Lung (tissue), 12 donors: ENCODE data around the gene POLR2A. TPM values are rescaled to one million over a fixed set of nuclear protein-coding genes. Genes with fewer than 3 reads are reported as not detected.
"Not testable (repeated sequence)": the region's sequence is repeated elsewhere in the genome, so short reads cannot be mapped to it uniquely, and the experiment has no call there.

Experiments used
- ATAC-seq: fragments of 200-7000 bp; cut with Tn5 transposase; one replicate; pipeline ENCODE4 v1.9.1; 2020; ENCODE audit warnings: moderate number of reproducible peaks; ENCODE audit not compliant: insufficient read depth, low FRiP score
- DNase-seq, 3 donors: peaks; one replicate each; pipeline ENCODE4 v3.0.0-alpha.2; 2013 to 2017
- H3K27ac ChIP-seq, 2 donors: one replicate each; pipeline ENCODE4 v1.5.1; 2013; ENCODE audit warnings: mild to moderate bottlenecking in 2 of 2, moderate library complexity in 2 of 2, control low read depth in 1 of 2, inconsistent platforms in 1 of 2, low read depth in 1 of 2, low read length in 1 of 2
- H3K27me3 ChIP-seq, 3 donors: one replicate each; pipeline ENCODE4 v1.5.1; 2013; ENCODE audit warnings: low read length in 2 of 3; ENCODE audit not compliant: control insufficient read depth in 3 of 3, insufficient read depth in 3 of 3
- H3K36me3 ChIP-seq, 4 donors: one replicate each; pipeline ENCODE4 v1.5.1; 2013; ENCODE audit warnings: low read length in 4 of 4, mild to moderate bottlenecking in 1 of 4, moderate library complexity in 1 of 4; ENCODE audit not compliant: control insufficient read depth in 4 of 4, insufficient read depth in 4 of 4
- H3K4me1 ChIP-seq, 5 donors: one replicate each; pipeline ENCODE4 v1.5.1; 2013; ENCODE audit warnings: low read length in 5 of 5, mild to moderate bottlenecking in 2 of 5, moderate library complexity in 1 of 5; ENCODE audit not compliant: control insufficient read depth in 5 of 5, insufficient read depth in 5 of 5
- H3K4me3 ChIP-seq: one replicate; pipeline ENCODE4 v1.5.1; 2013; ENCODE audit warnings: mild to moderate bottlenecking, control low read depth, moderate library complexity
- H3K9ac ChIP-seq, 2 donors: one replicate each; pipeline ENCODE4 v1.5.1; 2013; ENCODE audit warnings: low read length in 2 of 2, control low read depth in 1 of 2; ENCODE audit not compliant: insufficient read depth in 1 of 2
- H3K9me3 ChIP-seq, 4 donors: one replicate each; pipeline ENCODE4 v1.5.1; 2013; ENCODE audit warnings: low read length in 3 of 4, mild to moderate bottlenecking in 1 of 4, moderate library complexity in 1 of 4; ENCODE audit not compliant: control insufficient read depth in 4 of 4, insufficient read depth in 3 of 4
- CTCF ChIP-seq: IDR thresholded peaks from 2 replicates; pipeline ENCODE4 v1.5.1; 2012; ENCODE audit warnings: mild to moderate bottlenecking; ENCODE audit errors: control extremely low read depth, extremely low read depth
- WGBS, 2 donors: extraction: QIAGEN DNeasy Blood & Tissue Kit; methylation state at CpG; one replicate each; pipeline ENCODE4 v1.1.7; 2013; 5-methylcytosine and 5-hydroxymethylcytosine counted together
- polyA plus RNA-seq, 2 donors: library from polyadenylated mRNA; stranded (reverse); fragments of 200-250 nt; gene quantifications; one replicate each; pipeline ENCODE4 v1.2.1, GENCODE V29; 2013
- total RNA-seq, 2 donors: library from RNA; depleted of rRNA in 1 of 2; stranded (reverse); fragments of >200 nt in 1 of 2; gene quantifications; one replicate each; pipeline ENCODE4 v1.2.1, GENCODE V29; 2014 to 2021
- donor health status: control.
- donor health status: control.
- donor health status: Bipolar disorder and iron deficiency.
- donor health status: healthy.
- donor health status: DM: yes; HTN: yes; CAD: no.

POLR2A gene
- total and polyA plus RNA-seq, 4 donors: 37.8 to 129 (median 76.9) TPM

GRCh38 chr17:7468290-7468689 lies 15.9 kb upstream of the POLR2A start:
- H3K9ac ChIP-seq: no peak overlapping the region
- no peak for DNase-seq
- ATAC-seq: no peak
- peaks cover 0 to 25% (median 10%) of the 10 kb centered on the region in 4 donors for H3K36me3 ChIP-seq
- peaks cover 0 to 13% (median 4%) of the 10 kb centered on the region in 5 donors for H3K4me1 ChIP-seq
- 94 to 97% methylated on average over 11 of the region's 11 CpGs for WGBS, 2 donors
- H3K27ac ChIP-seq: no peak overlapping the region
- no peaks in the 10 kb centered on the region for H3K9me3 ChIP-seq
- TF ChIP-seq CTCF: no peak
- no peak overlapping the region for H3K4me3 ChIP-seq
- H3K27me3 ChIP-seq: no peaks in the 10 kb centered on the region

- no peak for DNase-seq
- H3K4me3 ChIP-seq: no peak overlapping the region
- H3K27ac ChIP-seq: no peak overlapping the region
- no peaks in the 10 kb centered on the region for H3K27me3 ChIP-seq
- no peak overlapping the region for H3K9ac ChIP-seq
- ATAC-seq: no peak
- H3K36me3 ChIP-seq: peaks cover 0 to 18% (median 6%) of the 10 kb centered on the region in 4 donors
- H3K9me3 ChIP-seq: no peaks in the 10 kb centered on the region
- 62 to 83% methylated on average over 12 of the region's 12 CpGs for WGBS, 2 donors
- peaks cover 0 to 13% (median 4%) of the 10 kb centered on the region in 5 donors for H3K4me1 ChIP-seq
- TF ChIP-seq CTCF: no peak
Measured at GRCh38 chr17:7468804-7469389, 15.3 kb upstream of the POLR2A start.

GRCh38 chr17:7469843-7470242 lies 14.3 kb upstream of the POLR2A start:
- H3K27me3 ChIP-seq, H3K27ac ChIP-seq, H3K4me3 ChIP-seq, H3K9ac ChIP-seq, DNase-seq, H3K9me3 ChIP-seq, ATAC-seq: not testable (repeated sequence)
- Histone ChIP-seq H3K4me1 (peaks cover 0 to 16% (median 4%) of the 10 kb centered on the region in 5 donors), H3K36me3 (peaks cover 3 to 17% (median 6%) of the 10 kb centered on the region in 4 donors)
- WGBS, 2 donors: 72 to 75% methylated on average over 12 of the region's 12 CpGs

- H3K36me3 ChIP-seq: peaks cover 3 to 14% (median 4%) of the 10 kb centered on the region in 4 donors
- H3K4me1 ChIP-seq: peaks cover 0 to 17% (median 4%) of the 10 kb centered on the region in 5 donors
- H3K9me3 ChIP-seq, H3K9ac ChIP-seq, H3K4me3 ChIP-seq, ATAC-seq, DNase-seq, H3K27me3 ChIP-seq, H3K27ac ChIP-seq: not testable (repeated sequence)
- 81 to 89% methylated on average over 8 of the region's 8 CpGs for WGBS, 2 donors
Measured at GRCh38 chr17:7470457-7470973, 13.7 kb upstream of the POLR2A start.
